Fibroblast of gingiva (primary cell): ENCODE results near the gene RABL6.
"Not testable (repeated sequence)": the region's sequence is repeated elsewhere in the genome, so short reads cannot be mapped to it uniquely, and the experiment has no call there.

Experiments used
- DNase-seq: peaks from one replicate; pipeline ENCODE4 v3.0.0-alpha.2; 2011; ENCODE audit warnings: low read depth

Gene RABL6

GRCh38 chr9:136835162-136835931, 27.6 kb downstream of the RABL6 start:
- DNase-seq: no peak

- no peak for DNase-seq
Measured at GRCh38 chr9:136835932-136836904, 28.5 kb downstream of the RABL6 start.

GRCh38 chr9:136837146-136837855, 29.6 kb downstream of the RABL6 start:
- no peak for DNase-seq

DNA sequence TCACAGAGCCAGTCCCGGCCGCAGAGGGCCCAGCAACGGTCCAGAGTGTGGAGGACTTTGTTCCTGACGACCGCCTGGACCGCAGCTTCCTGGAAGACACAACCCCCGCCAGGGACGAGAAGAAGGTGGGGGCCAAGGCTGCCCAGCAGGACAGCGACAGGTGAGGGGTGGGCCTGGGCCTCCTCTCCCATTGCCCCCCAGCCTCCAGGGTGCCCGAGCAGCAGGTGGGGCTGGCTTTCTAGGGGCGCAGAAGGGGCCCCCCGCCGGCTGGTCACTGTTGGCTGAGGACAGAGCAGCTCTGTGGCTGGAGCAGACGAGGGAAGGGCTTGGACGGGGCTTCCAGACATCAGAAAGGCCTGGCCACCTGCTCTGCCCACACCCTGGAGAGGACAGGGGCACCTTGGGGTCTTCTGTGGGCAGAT, 30.1 kb downstream of the RABL6 start:
- DNase-seq: not testable (repeated sequence)

DNA sequence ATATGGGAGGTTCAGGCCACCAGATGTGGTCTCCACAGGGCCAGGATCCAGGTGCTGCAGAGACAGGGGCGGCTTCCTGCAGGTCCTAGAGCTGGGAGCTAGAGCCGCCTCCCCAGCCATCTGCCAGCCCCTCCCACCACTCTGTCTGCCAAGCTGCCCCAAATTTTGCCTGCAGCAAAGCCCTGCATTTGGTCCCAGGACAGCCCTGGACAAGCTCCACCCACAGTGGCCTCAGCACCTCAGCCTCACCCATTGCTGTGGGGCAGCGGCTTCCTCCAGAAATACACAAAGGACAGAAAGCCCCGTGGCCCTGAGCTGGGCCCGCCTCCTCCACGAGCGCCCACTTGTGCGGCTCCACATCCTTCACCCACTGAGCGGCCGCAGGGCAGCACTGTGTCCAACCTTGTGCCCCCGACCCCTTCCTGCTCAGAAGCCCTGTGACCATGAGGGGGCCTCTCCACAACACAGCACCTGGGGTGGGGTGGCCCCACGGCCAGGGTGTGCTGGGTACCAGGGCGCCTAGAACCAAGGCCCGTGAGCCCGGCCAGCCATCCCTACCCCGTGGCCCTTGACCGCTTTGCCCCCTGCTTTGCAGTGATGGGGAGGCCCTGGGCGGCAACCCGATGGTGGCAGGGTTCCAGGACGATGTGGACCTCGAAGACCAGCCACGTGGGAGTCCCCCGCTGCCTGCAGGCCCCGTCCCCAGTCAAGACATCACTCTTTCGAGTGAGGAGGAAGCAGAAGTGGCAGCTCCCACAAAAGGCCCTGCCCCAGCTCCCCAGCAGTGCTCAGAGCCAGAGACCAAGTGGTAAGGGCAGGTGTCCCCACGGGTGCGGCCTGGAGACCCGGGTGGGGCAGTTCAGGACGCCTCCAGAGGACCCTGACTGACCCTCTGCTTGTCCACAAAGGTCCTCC, 30.8 kb downstream of the RABL6 start:
- DNase-seq: no peak

- DNase-seq: no peak
Measured at GRCh38 chr9:136839229-136840139, 31.7 kb downstream of the RABL6 start.

DNA sequence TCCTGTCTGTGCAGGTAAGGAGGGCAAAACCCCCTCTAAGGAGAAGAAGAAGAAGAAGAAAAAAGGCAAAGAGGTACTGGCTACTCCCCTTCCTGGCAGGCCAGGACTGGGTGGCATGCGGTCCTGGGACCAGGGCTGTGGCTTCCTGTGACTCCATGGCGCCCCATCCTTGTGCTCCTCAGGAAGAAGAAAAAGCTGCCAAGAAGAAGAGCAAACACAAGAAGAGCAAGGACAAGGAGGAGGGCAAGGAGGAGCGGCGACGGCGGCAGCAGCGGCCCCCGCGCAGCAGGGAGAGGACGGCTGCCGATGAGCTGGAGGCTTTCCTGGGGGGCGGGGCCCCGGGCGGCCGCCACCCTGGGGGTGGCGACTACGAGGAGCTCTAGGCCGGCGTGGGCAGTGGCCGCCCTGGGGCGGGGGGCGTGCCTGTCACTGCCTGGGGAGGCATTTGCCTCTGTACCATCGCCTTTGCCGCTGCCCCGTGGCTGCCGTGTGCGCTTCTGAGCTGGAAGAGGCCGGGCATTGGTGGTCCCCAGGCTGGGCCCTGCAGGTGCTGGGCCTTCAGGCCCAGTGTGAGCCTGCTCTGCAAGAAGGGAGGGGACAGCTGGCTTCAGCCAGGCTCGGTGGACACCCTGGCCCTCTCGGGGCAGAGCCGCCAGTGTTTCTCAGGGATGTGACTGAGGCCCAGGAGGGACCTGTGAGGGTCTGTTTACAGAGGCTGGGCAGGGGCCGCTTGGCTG, 32.6 kb downstream of the RABL6 start:
- no peak for DNase-seq

DNA sequence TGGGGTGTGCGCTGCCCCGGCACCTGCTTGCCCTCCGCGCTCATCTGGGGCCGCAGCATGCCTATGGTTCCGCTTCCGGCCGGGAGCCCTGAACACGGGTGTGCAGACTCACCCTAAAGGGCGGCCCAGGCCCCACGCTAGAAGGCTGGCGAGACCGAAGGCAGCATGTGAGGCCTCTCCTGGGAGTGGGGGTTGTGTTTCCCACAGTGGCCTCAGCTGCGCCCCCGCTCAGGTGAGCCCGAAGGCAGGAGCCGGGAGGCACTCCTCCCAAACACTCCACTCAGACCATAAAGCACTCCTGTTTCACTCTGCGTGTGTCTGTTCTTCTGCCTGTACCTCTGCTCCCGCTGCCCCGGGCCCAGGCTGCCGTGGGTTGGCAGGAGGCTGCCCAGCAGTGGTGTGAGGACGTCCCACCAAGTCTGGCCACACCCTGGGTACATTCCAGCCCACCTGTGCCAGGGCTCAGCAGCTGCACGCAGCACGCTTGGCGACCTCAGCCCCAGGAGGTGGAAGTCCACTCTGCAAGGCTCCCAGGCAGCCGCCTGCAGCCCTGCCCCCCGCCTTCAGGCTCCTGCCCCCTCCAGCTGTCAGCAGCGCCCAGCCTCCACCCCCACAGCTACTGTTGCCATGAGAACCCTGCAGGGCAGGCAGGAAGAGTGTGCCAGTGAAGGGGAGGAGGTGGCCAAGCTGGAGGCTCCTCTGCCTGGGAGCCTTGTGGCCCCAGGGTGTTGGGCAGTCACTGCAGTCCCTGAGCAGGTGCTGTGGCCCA, 33.3 kb downstream of the RABL6 start:
- peak; percentile 51 for DNase-seq

DNA sequence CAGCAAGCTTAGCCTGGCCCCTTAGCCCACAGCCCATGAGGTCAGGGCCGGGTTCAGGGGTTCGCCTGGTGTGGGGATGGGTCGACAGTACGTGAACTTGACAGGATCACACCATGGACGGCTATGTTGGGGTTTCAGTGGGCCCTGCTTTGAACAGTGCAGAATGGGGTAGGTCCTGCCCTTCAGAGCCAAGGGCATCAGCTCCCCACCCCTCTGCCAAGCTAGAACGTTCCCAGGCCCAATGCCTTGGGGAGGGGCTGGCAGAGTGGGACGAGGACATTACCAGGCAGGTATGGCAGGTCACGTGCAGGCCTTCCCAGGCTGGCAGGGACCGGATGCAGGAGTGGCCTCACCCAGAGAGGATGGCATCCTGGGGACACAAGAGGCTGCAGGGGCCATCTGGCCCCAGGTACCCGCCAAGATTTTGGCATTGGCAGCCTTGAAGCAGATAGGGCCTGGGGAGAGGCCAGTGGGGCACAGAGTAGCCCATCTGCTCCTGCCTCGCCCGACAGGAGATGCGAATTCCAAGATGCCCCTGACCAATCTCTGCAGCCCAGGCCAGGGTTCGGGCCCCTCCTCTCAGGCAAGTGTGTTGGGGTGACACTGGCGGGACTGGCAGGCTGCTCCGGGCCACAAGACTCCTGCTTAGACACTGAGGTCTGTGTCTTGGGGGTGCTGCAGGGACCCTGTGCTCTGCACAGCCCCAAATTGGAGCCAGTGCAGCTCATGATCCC, 34.1 kb downstream of the RABL6 start:
- DNase-seq: not testable (repeated sequence)

- DNase-seq: peak; percentile 60
Measured at GRCh38 chr9:136842380-136842948, 34.7 kb downstream of the RABL6 start, which contains the start of gene AJM1. TSS of gene AJM1 (plus strand) at chr9:136842478. CDS start at chr9:136844415, 1,937 bp downstream.

DNA sequence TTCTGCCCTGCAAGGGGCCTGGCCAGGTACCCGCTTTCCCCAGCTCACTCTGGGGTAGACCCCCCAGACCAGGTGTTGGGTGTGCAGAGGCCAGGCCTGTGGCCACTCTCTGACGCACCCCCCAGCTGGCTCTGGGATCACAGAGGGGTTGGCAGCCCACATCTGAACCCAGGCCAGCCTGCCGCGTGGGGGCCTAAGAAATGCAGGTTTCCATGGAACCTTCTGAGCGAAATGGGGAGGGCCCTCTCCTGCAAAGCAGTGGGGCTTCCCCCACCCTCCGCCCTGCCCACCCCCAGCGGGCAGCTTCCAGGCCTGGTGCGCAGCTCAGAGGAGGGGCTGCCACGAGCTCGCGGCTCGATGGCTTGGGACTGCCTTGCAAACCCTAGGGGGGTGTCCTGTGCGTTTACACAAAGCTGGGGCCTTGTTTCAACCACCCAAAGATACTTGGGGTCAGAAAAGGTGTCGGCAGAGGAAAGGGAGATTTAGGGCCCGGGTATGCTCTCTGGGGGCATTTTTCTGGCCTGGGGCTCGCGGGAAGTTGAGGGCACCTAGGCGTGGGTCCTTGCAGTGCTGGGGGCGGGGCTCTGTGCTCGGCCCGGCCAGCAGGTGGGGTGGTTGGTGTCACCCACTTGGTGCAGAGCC, 35.5 kb downstream of the RABL6 start:
- DNase-seq: not testable (repeated sequence)

DNA sequence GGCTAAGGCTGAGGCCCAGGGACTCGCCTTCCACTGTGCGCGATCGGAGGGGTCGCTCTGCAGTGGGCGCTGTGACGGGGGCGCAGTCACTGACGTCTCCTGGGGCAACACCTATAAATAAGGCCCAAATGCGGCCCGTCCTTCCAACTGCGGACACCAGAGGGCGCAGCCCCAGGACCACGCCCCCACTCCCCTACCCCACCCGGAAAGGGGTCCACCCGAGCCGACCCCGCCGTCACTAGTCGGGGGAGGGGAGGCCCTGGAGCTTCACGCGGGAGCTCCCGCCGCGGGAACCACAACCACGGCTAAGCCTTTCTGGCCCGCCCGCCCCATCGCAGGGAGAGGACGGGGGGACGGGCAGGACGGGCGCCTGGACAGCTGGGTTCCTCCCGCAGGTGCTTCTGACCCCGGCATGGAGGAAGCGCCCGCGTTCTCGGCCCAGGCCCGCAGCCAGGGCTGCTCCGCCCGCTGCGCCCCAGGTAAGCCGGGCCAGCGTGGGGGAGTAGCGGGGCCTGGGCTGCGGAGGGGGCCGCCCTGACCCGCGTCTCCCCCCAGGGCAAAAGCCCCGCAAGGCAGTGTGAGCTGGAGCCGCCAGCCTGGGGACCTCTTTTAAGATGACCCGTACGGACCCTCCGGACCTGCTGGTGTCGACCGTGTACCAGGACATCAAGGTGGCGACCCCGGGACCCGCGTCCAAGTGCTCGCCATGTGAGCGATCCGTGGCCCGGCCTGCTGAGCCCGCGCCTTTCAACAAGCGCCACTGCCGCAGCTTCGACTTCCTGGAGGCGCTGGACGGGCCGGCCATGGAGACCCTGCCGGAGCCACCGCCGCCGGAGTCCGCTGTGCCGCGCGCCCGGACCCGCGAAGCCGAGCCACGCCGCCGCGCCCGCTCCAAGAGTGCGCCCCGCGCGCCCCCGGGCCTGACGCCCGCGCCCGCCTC, 36.3 kb downstream of the RABL6 start:
- not testable (repeated sequence) for DNase-seq

GRCh38 chr9:136844761-136845464, 37.2 kb downstream of the RABL6 start:
- no peak for DNase-seq

DNA sequence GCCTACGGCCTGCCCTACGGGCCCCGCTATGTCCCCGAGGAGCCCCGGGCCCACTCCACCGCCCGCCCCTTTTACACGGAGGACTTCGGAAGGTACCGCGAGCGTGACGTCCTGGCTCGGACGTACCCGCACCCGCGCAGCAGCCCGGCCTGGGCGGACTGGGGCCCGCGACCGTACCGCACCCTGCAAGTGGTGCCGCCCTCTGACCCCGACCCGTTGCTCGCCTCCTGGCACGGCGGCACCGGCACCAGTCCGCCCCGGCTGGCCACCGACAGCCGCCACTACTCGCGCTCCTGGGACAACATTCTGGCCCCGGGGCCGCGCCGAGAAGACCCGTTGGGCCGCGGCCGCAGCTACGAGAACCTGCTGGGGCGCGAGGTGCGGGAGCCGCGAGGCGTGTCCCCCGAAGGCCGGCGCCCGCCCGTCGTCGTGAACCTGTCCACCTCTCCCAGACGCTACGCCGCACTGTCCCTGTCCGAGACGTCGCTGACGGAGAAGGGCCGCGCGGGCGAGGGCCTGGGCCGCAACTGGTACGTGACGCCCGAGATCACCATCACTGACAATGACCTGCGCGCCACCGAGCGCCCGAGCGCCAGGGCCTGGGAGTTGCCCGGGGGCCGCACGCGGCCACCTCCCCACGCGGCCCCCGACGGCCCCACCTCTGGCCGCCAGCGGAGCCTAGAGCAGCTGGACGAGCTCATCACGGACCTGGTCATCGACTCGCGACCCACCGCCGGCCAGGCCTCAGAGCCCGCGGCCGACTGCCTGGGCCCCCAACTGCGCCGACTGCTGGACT, 37.9 kb downstream of the RABL6 start:
- no peak for DNase-seq
